ENCODE results near the gene WNT11.

GRCh38 chr11:76189682-76190081 is 16.6 kb downstream of the WNT11 start:
- no peak for TF ChIP-seq CTCF (optimal IDR thresholded peaks at IDR 0.05 in 1 of 3, IDR thresholded peaks at IDR 0.05 in 1 of 3, conservative IDR thresholded peaks at IDR 0.05 in 1 of 3; ENCODE audit: extremely low read depth in 1 of 3, insufficient read depth in 2 of 3, low read length in 3 of 3)
- no peak for TF ChIP-seq EZH2 (IDR thresholded peaks at IDR 0.05; ENCODE audit: low read length)

Data from keratinocyte (primary cell).